ENCODE measurements around the gene PHACTR1.
A peak's percentile ranks its signal among the peaks of the same experiment; 100 is the strongest.

PHACTR1 gene

DNA sequence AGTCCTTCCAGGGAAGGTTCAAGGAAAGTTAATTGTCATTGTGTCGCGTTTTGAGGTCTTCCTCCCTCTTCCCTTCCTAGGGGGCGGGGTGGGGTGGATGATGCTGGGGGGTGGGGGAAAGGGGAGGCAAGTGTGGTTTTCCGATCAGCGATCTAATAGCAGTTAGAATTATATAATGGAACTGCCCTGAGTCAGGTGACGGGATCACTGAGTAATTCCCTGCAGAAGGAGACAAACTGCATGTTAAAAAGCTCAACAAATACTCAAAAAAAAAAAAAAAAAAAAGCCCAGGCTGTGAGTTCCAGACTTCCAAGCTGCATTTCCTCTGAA is 240.4 kb downstream of the PHACTR1 start:
- Histone ChIP-seq H3K4me2 (peak overlapping the region; percentile 88), H3K4me3 (peak overlapping the region; percentile 69), H3K27me3 (peaks cover 23% of the 10 kb centered on the region), H3K4me1 (peaks cover 16% of the 10 kb centered on the region), H4K20me1 (no peaks in the 10 kb centered on the region), H3K36me3 (no peaks in the 10 kb centered on the region), H3K27ac (0 out of 2 replicates have a peak overlapping the region, but pooled peaks have one; percentile 25), H3K9me3 (no peaks in the 10 kb centered on the region), H3K9ac (peak overlapping the region; percentile 75)
- no peak for TF ChIP-seq Cebpa-rat (IDR thresholded peaks at IDR 0.05)

- H3K4me2 ChIP-seq, result peak overlapping the region; percentile 88
- H3K27ac ChIP-seq, result peak overlapping the region; percentile 25; the same call in 1 of the 2 replicates
- peaks cover 16% of the 10 kb centered on the region for H3K4me1 ChIP-seq
- H3K36me3 ChIP-seq, result no peaks in the 10 kb centered on the region
- TF ChIP-seq Cebpa-rat (IDR thresholded peaks at IDR 0.05), result no peak
- H3K9me3 ChIP-seq, result no peaks in the 10 kb centered on the region
- H3K27me3 ChIP-seq, result peaks cover 23% of the 10 kb centered on the region
- peak overlapping the region; percentile 75 for H3K9ac ChIP-seq
- no peaks in the 10 kb centered on the region for H4K20me1 ChIP-seq
- peak overlapping the region; percentile 69 for H3K4me3 ChIP-seq
These were observed 240.9 kb downstream of the PHACTR1 start for GRCh38 chr6:12957321-12958051.

DNA sequence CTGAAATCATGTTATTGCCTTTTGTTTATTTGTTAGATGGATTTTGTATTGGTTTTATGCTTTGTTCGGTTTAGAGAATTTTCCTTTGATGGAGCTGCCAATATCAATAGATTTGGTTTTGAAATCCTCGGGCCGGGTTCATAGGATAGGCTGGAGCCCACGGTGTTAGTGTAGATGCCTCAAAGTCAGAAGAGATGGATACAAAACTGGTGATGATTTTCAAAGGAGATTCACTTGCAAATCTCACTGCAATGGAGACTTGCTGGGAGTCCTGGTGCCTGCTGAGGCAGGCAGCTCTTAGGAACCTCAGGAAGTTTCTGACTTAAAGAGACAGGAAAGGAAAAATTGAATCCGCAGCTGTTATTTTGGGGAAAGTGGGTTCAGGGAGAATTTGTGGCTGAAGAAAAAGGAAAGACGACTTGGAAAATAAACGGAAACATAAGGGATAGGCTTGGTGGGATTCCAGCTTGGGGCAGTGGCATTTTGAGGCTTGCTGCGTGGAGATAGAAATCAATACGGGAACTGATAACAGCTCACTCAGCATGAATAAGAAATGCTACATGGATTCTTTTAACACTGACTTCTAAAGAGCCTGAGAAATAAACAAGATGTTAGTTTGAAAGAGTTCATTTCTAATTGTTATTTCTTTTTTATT is 241.6 kb downstream of the PHACTR1 start:
- H3K27ac ChIP-seq, result no peak overlapping the region
- peaks cover 23% of the 10 kb centered on the region for H3K27me3 ChIP-seq
- H3K9me3 ChIP-seq, result no peaks in the 10 kb centered on the region
- TF ChIP-seq Cebpa-rat (IDR thresholded peaks at IDR 0.05), result no peak
- peaks cover 23% of the 10 kb centered on the region for H3K4me1 ChIP-seq
- no peaks in the 10 kb centered on the region for H3K36me3 ChIP-seq
- H3K4me3 ChIP-seq, result no peak overlapping the region
- peak overlapping the region; percentile 88 for H3K4me2 ChIP-seq
- H4K20me1 ChIP-seq, result no peaks in the 10 kb centered on the region
- H3K9ac ChIP-seq, result no peak overlapping the region

DNA sequence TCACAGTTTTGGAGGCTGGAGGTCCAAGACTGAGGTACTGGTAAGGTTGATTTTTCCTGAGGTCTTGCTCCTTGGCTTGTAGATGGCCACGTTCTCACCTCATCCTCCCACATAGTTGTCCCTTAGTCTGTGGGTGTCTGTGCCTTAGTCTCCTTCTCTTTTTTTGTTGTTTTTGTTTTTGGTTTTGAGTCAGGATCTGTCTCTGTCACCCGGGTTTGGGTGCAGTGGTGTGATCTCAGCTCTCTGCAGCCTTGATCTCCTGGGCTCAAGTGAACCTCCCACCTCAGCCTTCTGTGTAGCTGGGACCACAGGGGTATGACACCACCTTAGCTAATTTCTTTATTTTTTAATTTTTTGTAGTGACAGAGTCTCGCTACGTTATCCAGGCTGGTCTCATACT is 245.2 kb downstream of the PHACTR1 start:
- Histone ChIP-seq H3K36me3 (no peaks in the 10 kb centered on the region), H3K4me1 (peaks cover 22% of the 10 kb centered on the region), H3K4me3 (no peak overlapping the region), H3K27ac (no peak overlapping the region), H3K9me3 (no peaks in the 10 kb centered on the region), H3K4me2 (no peak overlapping the region), H3K9ac (no peak overlapping the region), H4K20me1 (no peaks in the 10 kb centered on the region), H3K27me3 (peaks cover 17% of the 10 kb centered on the region)
- TF ChIP-seq Cebpa-rat (IDR thresholded peaks at IDR 0.05), result no peak

DNA sequence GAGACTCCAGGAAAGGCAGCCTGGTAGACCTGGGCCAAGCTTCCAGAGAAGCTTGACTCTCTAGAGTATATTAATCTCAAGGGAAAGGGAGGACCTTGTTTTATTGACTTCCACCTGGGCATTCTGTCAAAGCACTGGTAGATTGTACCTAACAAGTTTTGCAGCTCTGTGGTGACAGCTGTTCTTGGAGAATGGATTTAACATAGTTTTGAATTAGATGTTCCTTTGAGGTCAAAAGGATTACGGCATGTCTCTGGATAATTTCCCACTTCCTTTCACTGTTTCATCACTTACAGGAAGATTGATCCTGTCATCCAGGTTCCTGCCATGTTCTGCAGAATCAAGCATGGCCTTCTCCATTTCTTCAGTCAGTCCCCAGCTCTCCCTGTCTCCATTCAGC is 246.0 kb downstream of the PHACTR1 start:
- TF ChIP-seq Cebpa-rat (IDR thresholded peaks at IDR 0.05), result no peak

GRCh38 chr6:12962987-12963386 is 246.4 kb downstream of the PHACTR1 start:
- Histone ChIP-seq H3K27me3 (peaks cover 7% of the 10 kb centered on the region), H3K9ac (no peak overlapping the region), H4K20me1 (no peaks in the 10 kb centered on the region), H3K36me3 (no peaks in the 10 kb centered on the region), H3K9me3 (no peaks in the 10 kb centered on the region), H3K4me2 (peak overlapping the region; percentile 49), H3K27ac (no peak overlapping the region), H3K4me1 (peaks cover 16% of the 10 kb centered on the region), H3K4me3 (no peak overlapping the region)
- TF ChIP-seq Cebpa-rat (IDR thresholded peaks at IDR 0.05), result no peak

More for the DNA sequence above, 246.0 kb downstream of the PHACTR1 start:
- Histone ChIP-seq H3K9ac (no peak overlapping the region), H3K36me3 (no peaks in the 10 kb centered on the region), H3K4me1 (peaks cover 20% of the 10 kb centered on the region), H3K4me3 (no peak overlapping the region), H3K27me3 (peaks cover 11% of the 10 kb centered on the region), H3K9me3 (no peaks in the 10 kb centered on the region), H3K27ac (no peak overlapping the region), H3K4me2 (peak overlapping the region; percentile 49), H4K20me1 (no peaks in the 10 kb centered on the region)

GRCh38 chr6:12963567-12963966 is 247.0 kb downstream of the PHACTR1 start:
- Histone ChIP-seq H3K27me3 (peaks cover under 1% of the 10 kb centered on the region; the same call in 1 of the 2 replicates), H3K4me3 (no peak overlapping the region), H3K9ac (no peak overlapping the region), H3K27ac (no peak overlapping the region), H3K4me2 (peak overlapping the region; percentile 49), H3K9me3 (no peaks in the 10 kb centered on the region), H4K20me1 (no peaks in the 10 kb centered on the region), H3K4me1 (peaks cover 12% of the 10 kb centered on the region), H3K36me3 (no peaks in the 10 kb centered on the region)
- no peak for TF ChIP-seq Cebpa-rat (IDR thresholded peaks at IDR 0.05)

GRCh38 chr6:12967686-12968085 is 251.1 kb downstream of the PHACTR1 start:
- H4K20me1 ChIP-seq, result no peaks in the 10 kb centered on the region
- H3K4me1 ChIP-seq, result peaks cover 9% of the 10 kb centered on the region
- no peak for TF ChIP-seq Cebpa-rat (IDR thresholded peaks at IDR 0.05)
- no peaks in the 10 kb centered on the region for H3K27me3 ChIP-seq
- H3K9ac ChIP-seq, result no peak overlapping the region
- H3K36me3 ChIP-seq, result no peaks in the 10 kb centered on the region
- no peak overlapping the region for H3K4me3 ChIP-seq
- H3K27ac ChIP-seq, result no peak overlapping the region
- H3K9me3 ChIP-seq, result no peaks in the 10 kb centered on the region
- no peak overlapping the region for H3K4me2 ChIP-seq

DNA sequence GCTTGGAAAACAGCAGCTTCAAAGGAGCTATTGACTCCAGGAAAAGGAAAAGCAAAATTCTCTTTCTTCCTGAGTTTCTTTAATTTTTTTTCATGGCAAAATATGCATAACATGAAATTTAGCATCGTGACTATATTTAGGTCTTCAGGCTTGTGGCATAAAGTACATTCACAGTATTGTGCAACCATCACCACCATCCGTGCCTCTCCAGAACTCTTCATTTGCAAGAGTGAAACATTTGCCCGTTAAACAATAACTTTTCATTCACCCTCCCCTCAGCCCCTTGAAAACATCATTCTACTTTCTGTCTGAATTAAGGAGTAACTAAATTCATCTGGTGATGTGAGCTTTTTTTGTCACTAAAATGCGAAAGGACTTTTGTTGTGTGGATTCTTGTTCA is 251.7 kb downstream of the PHACTR1 start:
- H3K27me3 ChIP-seq, result no peaks in the 10 kb centered on the region
- no peak overlapping the region for H3K27ac ChIP-seq
- no peak overlapping the region for H3K4me2 ChIP-seq
- H3K4me3 ChIP-seq, result no peak overlapping the region
- no peaks in the 10 kb centered on the region for H3K36me3 ChIP-seq
- no peak for TF ChIP-seq Cebpa-rat (IDR thresholded peaks at IDR 0.05)
- no peaks in the 10 kb centered on the region for H4K20me1 ChIP-seq
- H3K9me3 ChIP-seq, result no peaks in the 10 kb centered on the region
- H3K9ac ChIP-seq, result no peak overlapping the region
- peaks cover 3% of the 10 kb centered on the region for H3K4me1 ChIP-seq

DNA sequence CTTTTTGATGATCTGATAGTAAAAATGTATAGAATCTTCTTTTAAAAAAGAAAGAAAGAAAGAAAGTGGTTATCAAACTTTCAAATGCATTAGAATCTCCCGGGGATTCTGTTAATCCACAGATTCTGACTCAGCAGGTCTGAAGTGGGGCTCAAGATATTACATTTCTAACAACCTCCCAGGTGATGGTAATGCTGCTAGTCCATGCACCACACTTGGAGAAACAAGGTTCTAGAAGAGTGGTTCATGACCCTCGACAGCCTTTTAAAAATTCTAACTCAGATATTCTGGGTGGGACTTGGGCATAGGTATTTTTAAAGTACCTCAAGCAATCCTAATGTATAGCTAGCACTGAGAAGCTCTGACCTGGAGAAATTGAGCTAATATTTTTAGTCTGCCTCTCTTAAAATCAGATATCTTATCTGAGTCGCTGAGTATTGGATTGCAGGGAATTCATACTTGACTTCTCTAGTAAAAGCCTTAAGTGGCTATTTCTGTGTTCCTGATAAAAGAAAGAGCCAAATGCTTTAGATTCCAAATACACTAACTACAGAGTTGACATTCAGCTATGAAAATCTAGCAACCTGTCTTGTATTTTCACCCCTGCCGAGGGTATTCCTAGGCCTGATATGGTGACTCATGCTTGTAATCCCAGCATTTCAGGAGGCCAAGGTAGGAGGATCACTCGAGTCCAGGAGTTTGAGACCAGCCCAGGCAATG is 252.4 kb downstream of the PHACTR1 start:
- Histone ChIP-seq H3K9ac (no peak overlapping the region), H3K4me2 (no peak overlapping the region), H4K20me1 (no peaks in the 10 kb centered on the region), H3K36me3 (no peaks in the 10 kb centered on the region), H3K27ac (no peak overlapping the region), H3K4me1 (no peaks in the 10 kb centered on the region), H3K4me3 (no peak overlapping the region), H3K9me3 (no peaks in the 10 kb centered on the region), H3K27me3 (no peaks in the 10 kb centered on the region)
- no peak for TF ChIP-seq Cebpa-rat (IDR thresholded peaks at IDR 0.05)
